Ascending aorta (tissue), 2 donors: ENCODE measurements around the gene NAA40. TPM values are rescaled to one million over a fixed set of nuclear protein-coding genes. Genes with fewer than 3 reads are reported as not detected.
"Not testable (repeated sequence)": the region's sequence is repeated elsewhere in the genome, so short reads cannot be mapped to it uniquely, and the experiment has no call there.

Experiments
- DNase-seq, 2 donors: peaks; one replicate each; pipeline ENCODE4 v3.0.0-alpha.2; 2019; ENCODE audit warnings: low spot score in 2 of 2
- H3K27ac ChIP-seq, 2 donors: fragments of 200-600 bp; sonication (generic); one replicate each; pipeline ENCODE4 v1.5.1; 2016 to 2017; ENCODE audit warnings: mild to moderate bottlenecking in 1 of 2
- H3K27me3 ChIP-seq: fragments of 200-600 bp; sonication (generic); one replicate; pipeline ENCODE4 v1.5.1; 2017
- H3K36me3 ChIP-seq, 2 donors: fragments of 200-600 bp; sonication (generic); one replicate each; pipeline ENCODE4 v1.5.1; 2016
- H3K4me1 ChIP-seq, 2 donors: fragments of 200-600 bp; sonication (generic); one replicate each; pipeline ENCODE4 v1.5.1; 2016 to 2017; ENCODE audit warnings: mild to moderate bottlenecking in 1 of 2
- H3K4me3 ChIP-seq, 2 donors: fragments of 200-600 bp; sonication (generic); one replicate each; pipeline ENCODE4 v1.5.1; 2016 to 2017; ENCODE audit warnings: mild to moderate bottlenecking in 1 of 2
- H3K9me3 ChIP-seq, 2 donors: fragments of 200-600 bp; sonication (generic); one replicate each; pipeline ENCODE4 v1.5.1; 2016
- CTCF ChIP-seq, 3 experiments: fragments of 200-600 bp in 2 of 3; fragments of 450-650 bp in 1 of 3; sonication (generic) in 2 of 3; IDR thresholded peaks; one replicate each; pipeline ENCODE4 v1.5.1; 2016 to 2019; ENCODE audit warnings: antibody characterized with exemption in 3 of 3, mild to moderate bottlenecking in 1 of 3, moderate library complexity in 1 of 3
- intact Hi-C: fragments of 100-400 bp; cut with DNase I; formaldehyde crosslinking; loops from one replicate; pipeline ENCODE4 v1.15.1; 2023
- total RNA-seq: library from RNA; depleted of rRNA; stranded (reverse); fragments of >200 nt; gene quantifications from one replicate; pipeline ENCODE4 v1.1.0, GENCODE V29; 2016

Gene NAA40
- total RNA-seq, 1 donor from 2014 or later, result 3.1 TPM

GRCh38 chr11:63969461-63969860 lies 30.7 kb downstream of the NAA40 start:
- Histone ChIP-seq H3K27me3 (no peaks in the 10 kb centered on the region), H3K27ac (no peak overlapping the region), H3K36me3 (no peaks in the 10 kb centered on the region), H3K9me3 (no peaks in the 10 kb centered on the region), H3K4me3 (no peak overlapping the region), H3K4me1 (no peaks in the 10 kb centered on the region)
- intact Hi-C loops, result no loop called here
- DNase-seq, result no peak
- no peak for TF ChIP-seq CTCF (IDR thresholded peaks at IDR 0.05)

- intact Hi-C loops, result no loop called here
- Histone ChIP-seq H3K4me3 (no peak overlapping the region), H3K36me3 (no peaks in the 10 kb centered on the region), H3K9me3 (no peaks in the 10 kb centered on the region), H3K4me1 (peaks cover 8 to 9% of the 10 kb centered on the region in 2 donors), H3K27ac (no peak overlapping the region), H3K27me3 (no peaks in the 10 kb centered on the region)
- DNase-seq, result no peak
- no peak for TF ChIP-seq CTCF (IDR thresholded peaks at IDR 0.05)
These were observed 32.1 kb downstream of the NAA40 start for GRCh38 chr11:63970902-63971301.

GRCh38 chr11:63973912-63974258 lies 35.1 kb downstream of the NAA40 start:
- Histone ChIP-seq H3K4me3 (peak overlapping the region; percentile 33 to 96), H3K4me1 (peaks cover 14 to 15% of the 10 kb centered on the region in 2 donors)
- not testable (repeated sequence) for H3K27me3 ChIP-seq, H3K27ac ChIP-seq, H3K36me3 ChIP-seq, DNase-seq, H3K9me3 ChIP-seq
- intact Hi-C loops, result loop anchor here (1.0 to 2.0 kb wide), 2 partner anchors 12 to 35 kb away; partner anchors contain the start of genes NAA40 and OTUB1

- intact Hi-C loops, result loop anchor here (1.0 to 2.0 kb wide), 2 partner anchors 12 to 36 kb away; partner anchors contain the start of genes NAA40 and OTUB1
- no peaks in the 10 kb centered on the region for H3K9me3 ChIP-seq
- peak; percentile 96 to 99 for DNase-seq
- peak within 1 kb of the TSS; percentile 96 for H3K27ac ChIP-seq
- TF ChIP-seq CTCF (IDR thresholded peaks at IDR 0.05), result no peak
- H3K4me1 ChIP-seq, result peaks cover 14 to 15% of the 10 kb centered on the region in 2 donors
- H3K4me3 ChIP-seq, result peak within 1 kb of the TSS; percentile 94 to 96
- H3K36me3 ChIP-seq, result peaks cover 0 to 4% of the 10 kb centered on the region in 2 donors
- no peaks in the 10 kb centered on the region for H3K27me3 ChIP-seq
These were observed 35.7 kb downstream of the NAA40 start, which contains the start of gene COX8A for GRCh38 chr11:63974259-63975143. Gene COX8A (plus strand): TSS chr11:63974620. CDS start chr11:63974681, 61 bp downstream.

GRCh38 chr11:63978551-63979239 lies 39.9 kb downstream of the NAA40 start:
- no peak overlapping the region for H3K27ac ChIP-seq
- no peaks in the 10 kb centered on the region for H3K9me3 ChIP-seq
- H3K4me1 ChIP-seq, result peaks cover 14 to 15% of the 10 kb centered on the region in 2 donors
- no peaks in the 10 kb centered on the region for H3K27me3 ChIP-seq
- TF ChIP-seq CTCF (IDR thresholded peaks at IDR 0.05), result no peak
- peaks cover 0 to 4% of the 10 kb centered on the region in 2 donors for H3K36me3 ChIP-seq
- intact Hi-C loops, result no loop called here
- no peak for DNase-seq
- no peak overlapping the region for H3K4me3 ChIP-seq

GRCh38 chr11:63979426-63979825 lies 40.6 kb downstream of the NAA40 start:
- no peak for DNase-seq
- Histone ChIP-seq H3K9me3 (no peaks in the 10 kb centered on the region), H3K36me3 (peaks cover 0 to 4% of the 10 kb centered on the region in 2 donors), H3K4me1 (peaks cover 14 to 15% of the 10 kb centered on the region in 2 donors), H3K4me3 (no peak overlapping the region), H3K27ac (peak overlapping the region in 1 of 2 donors; percentile 22), H3K27me3 (no peaks in the 10 kb centered on the region)
- intact Hi-C loops, result no loop called here
- TF ChIP-seq CTCF (IDR thresholded peaks at IDR 0.05), result no peak
